Activated T-helper 1 cell treated with anti-CD3 and anti-CD28 coated beads, Interleukin-12 subunit alpha, Interleukin-12 subunit beta, Interleukin-2, Interleukin-4 antibody, amounts not matched to agents 30 ng/mL and 10 ng/mL and 1 ng/mL, durations not matched to agents 14 hours and 24 hours and 36 hours (primary cell): ENCODE data around the gene IER3. TPM values are rescaled to one million over a fixed set of nuclear protein-coding genes. Genes with fewer than 3 reads are reported as not detected.
"Not testable (repeated sequence)": the region's sequence is repeated elsewhere in the genome, so short reads cannot be mapped to it uniquely, and the experiment has no call there.

ENCODE experiments used
- DNase-seq: peaks from one replicate; pipeline ENCODE4 v3.0.0; 2021; ENCODE audit warnings: low spot score
- H3K27ac Mint-ChIP-seq: one replicate; pipeline ENCODE4 v1.8.0; 2021; ENCODE audit warnings: mild to moderate bottlenecking, mixed read lengths
- H3K27me3 Mint-ChIP-seq: one replicate; pipeline ENCODE4 v1.8.0; 2022; ENCODE audit warnings: mild to moderate bottlenecking, moderate library complexity, mixed read lengths; ENCODE audit not compliant: insufficient read depth
- H3K36me3 Mint-ChIP-seq: one replicate; pipeline ENCODE4 v1.8.0; 2021; ENCODE audit warnings: low read depth, mixed read lengths
- H3K4me1 Mint-ChIP-seq: one replicate; pipeline ENCODE4 v1.8.0; 2021; ENCODE audit warnings: low read depth, mixed read lengths
- H3K4me3 Mint-ChIP-seq: one replicate; pipeline ENCODE4 v1.8.0; 2021; ENCODE audit warnings: mild to moderate bottlenecking, moderate library complexity, mixed read lengths
- H3K9me3 Mint-ChIP-seq: one replicate; pipeline ENCODE4 v1.8.0; 2021; ENCODE audit warnings: mixed read lengths
- intact Hi-C: fragments of 100-400 bp; cut with micrococcal nuclease; formaldehyde crosslinking; loops from one replicate; pipeline ENCODE4 v1.15.1; 2024
- total RNA-seq: library from RNA; stranded (reverse); gene quantifications from 2 replicates; pipeline ENCODE4 v1.2.3, GENCODE V29; 2022

IER3 gene
- total RNA-seq, 1 donor from 2014 or later: 578 TPM

DNA sequence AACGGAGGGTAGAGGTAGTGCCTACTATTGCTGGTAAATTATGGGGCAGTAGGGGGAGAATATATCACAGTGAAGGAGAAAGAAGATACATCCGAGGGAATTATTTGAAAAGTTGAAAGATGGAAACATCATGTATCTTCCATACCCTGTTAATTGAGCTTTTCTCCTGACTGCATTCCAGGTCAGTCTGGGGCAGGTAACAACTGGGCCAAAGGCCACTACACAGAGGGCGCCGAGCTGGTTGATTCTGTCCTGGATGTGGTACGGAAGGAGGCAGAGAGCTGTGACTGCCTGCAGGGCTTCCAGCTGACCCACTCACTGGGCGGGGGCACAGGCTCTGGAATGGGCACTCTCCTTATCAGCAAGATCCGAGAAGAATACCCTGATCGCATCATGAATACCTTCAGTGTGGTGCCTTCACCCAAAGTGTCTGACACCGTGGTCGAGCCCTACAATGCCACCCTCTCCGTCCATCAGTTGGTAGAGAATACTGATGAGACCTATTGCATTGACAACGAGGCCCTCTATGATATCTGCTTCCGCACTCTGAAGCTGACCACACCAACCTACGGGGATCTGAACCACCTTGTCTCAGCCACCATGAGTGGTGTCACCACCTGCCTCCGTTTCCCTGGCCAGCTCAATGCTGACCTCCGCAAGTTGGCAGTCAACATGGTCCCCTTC, 21.0 kb downstream of the IER3 start:
- H3K27me3 Mint-ChIP-seq: not testable (repeated sequence)
- peaks cover 50% of the 10 kb centered on the region for H3K4me1 Mint-ChIP-seq
- peak overlapping the region; percentile 95 for H3K4me3 Mint-ChIP-seq

DNA sequence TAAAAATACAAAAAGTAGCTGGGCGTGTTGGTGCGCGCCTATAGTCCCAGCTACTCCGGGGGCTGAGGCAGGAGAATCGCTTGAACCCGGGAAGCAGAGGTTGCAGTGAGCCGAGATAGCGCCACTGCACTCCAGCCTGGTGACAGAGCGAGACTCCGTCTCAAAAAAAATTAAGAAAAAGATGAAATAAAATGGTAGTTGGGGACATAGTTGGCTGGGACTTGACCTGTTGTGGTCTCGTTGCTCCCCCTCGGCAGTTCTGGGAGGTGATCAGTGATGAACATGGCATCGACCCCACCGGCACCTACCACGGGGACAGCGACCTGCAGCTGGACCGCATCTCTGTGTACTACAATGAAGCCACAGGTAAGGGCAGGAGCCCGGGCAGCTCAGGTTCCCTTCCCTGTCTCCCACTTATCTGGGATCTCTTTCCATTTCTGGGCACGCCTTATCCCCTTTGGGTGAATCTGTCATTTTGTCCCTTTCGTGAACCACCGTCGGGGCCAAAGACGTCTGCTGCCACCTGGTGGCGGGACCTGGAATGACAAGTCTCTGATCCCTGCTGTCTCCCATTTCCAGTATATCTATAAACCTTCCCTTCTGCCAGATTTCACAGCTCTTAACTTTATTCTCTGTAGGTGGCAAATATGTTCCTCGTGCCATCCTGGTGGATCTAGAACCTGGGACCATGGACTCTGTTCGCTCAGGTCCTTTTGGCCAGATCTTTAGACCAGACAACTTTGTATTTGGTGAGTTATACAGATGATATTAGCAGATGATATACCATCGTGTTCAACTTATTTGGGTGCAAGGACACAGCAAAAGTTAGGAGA, 21.9 kb downstream of the IER3 start:
- intact Hi-C loops: loop anchor here (1.0 kb wide), 2 partner anchors 9 to 43 kb away; no protein-coding TSS in a partner anchor
- H3K27me3 Mint-ChIP-seq: no peaks in the 10 kb centered on the region

More for the DNA sequence above, 21.0 kb downstream of the IER3 start:
- intact Hi-C loops, H3K9me3 Mint-ChIP-seq, DNase-seq: not testable (repeated sequence)
- Mint-ChIP-seq H3K36me3 (peaks cover 61% of the 10 kb centered on the region), H3K27ac (peak overlapping the region; percentile 83)

DNA sequence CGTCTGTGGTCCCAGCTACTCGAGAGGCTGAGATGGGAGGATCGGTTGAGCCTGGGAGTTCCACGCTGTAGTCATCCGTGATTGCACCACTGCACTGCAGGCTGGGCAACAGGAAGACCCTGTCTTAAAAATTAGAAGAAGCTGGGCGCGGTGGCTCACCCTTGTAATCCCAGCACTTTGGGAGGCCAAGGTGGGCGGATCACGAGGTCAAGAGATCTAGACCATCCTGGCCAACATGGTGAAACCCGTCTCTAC, 22.4 kb downstream of the IER3 start:
- DNase-seq, H3K9me3 Mint-ChIP-seq, H3K27me3 Mint-ChIP-seq: not testable (repeated sequence)
- peaks cover 53% of the 10 kb centered on the region for H3K36me3 Mint-ChIP-seq
- H3K27ac Mint-ChIP-seq: peak overlapping the region; percentile 83
- H3K4me1 Mint-ChIP-seq: peaks cover 55% of the 10 kb centered on the region
- intact Hi-C loops: loop anchor here (1.0 kb wide), 2 partner anchors 9 to 43 kb away; no protein-coding TSS in a partner anchor
- peak overlapping the region; percentile 95 for H3K4me3 Mint-ChIP-seq

More for the DNA sequence above, 21.9 kb downstream of the IER3 start:
- Mint-ChIP-seq H3K4me3 (peak overlapping the region; percentile 95), H3K4me1 (peaks cover 53% of the 10 kb centered on the region), H3K36me3 (peaks cover 56% of the 10 kb centered on the region), H3K27ac (peak overlapping the region; percentile 83), H3K9me3 (no peaks in the 10 kb centered on the region)
- DNase-seq: peak; percentile 77

DNA sequence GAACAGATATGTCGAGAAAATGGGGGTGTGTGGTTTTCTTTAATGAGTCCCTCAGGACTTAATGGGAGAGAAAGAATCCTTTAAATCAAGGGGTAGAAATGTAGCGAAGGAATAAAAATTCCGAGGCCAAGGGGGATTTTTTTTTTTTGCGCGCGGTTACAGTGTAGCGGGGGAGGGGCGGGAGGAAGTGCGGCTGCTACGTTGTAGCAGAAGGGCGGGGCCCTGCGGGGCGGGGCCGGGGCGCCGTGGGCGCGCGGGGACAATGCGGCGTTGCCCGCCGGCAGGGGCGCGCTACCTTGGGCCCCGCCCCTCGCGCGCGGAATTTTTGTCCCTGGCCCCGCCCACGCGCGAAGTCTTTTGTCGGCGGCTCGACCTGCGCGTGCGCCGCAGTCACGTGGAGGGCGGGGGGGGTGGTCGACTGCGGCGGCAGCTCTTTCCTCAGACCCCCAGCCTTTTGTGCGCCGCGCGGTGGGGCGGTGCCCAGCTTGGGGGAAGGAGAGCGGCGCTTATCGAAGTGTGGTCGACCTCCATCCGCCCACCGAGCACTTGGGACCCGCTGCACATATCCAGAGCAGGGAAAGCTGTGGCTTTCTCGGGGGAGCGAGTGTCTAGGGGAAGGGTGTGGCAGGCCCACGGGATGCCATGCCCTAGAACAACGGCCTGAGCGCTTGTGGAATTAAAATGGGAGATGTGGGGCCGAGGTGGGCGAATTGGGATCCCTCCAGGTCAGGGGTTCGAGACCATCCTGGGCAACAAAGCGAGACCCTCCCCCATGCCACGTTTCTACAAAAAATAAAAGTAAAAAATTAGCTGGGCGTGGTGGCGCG, 22.9 kb downstream of the IER3 start:
- Mint-ChIP-seq H3K9me3 (no peaks in the 10 kb centered on the region), H3K27me3 (no peaks in the 10 kb centered on the region), H3K36me3 (peaks cover 53% of the 10 kb centered on the region), H3K4me3 (peak overlapping the region; percentile 95), H3K4me1 (peaks cover 58% of the 10 kb centered on the region), H3K27ac (peak overlapping the region; percentile 83)
- DNase-seq: peak; percentile 93
- intact Hi-C loops: loop anchor here (1.0 to 2.0 kb wide), 6 partner anchors 10 to 150 kb away; partner anchors contain the start of genes ABCF1, C6orf136 and FLOT1

DNA sequence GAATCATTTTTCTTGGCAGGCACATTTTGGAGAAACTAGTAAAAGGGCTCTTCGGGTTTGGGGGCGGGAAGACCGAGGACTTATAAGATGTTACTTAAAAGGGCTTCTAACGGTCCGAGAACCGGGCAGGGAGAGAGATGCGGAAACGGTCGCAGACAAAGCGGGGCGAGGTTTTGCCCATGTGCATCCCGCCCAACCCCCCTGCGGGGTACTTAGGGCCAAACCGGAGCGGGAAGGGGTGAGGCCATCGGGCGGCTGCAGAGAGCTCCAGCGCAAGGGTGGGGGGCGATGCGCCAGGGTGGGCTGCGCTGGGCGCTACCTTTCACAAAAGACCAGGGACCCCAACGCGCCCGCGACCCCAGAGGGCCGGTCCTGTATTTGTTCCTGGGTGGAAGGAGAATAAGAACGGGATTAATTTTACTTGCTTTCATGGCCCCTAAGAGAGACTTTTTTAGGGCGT, 23.6 kb downstream of the IER3 start:
- Mint-ChIP-seq H3K36me3 (peaks cover 53% of the 10 kb centered on the region), H3K9me3 (no peaks in the 10 kb centered on the region), H3K27me3 (no peaks in the 10 kb centered on the region), H3K4me1 (peaks cover 62% of the 10 kb centered on the region), H3K27ac (peak overlapping the region; percentile 83), H3K4me3 (peak overlapping the region; percentile 95)
- intact Hi-C loops: loop anchor here (1.0 to 2.0 kb wide), 4 partner anchors 16 to 149 kb away; partner anchors contain the start of genes ABCF1, C6orf136 and FLOT1
- DNase-seq: peak; percentile 55

DNA sequence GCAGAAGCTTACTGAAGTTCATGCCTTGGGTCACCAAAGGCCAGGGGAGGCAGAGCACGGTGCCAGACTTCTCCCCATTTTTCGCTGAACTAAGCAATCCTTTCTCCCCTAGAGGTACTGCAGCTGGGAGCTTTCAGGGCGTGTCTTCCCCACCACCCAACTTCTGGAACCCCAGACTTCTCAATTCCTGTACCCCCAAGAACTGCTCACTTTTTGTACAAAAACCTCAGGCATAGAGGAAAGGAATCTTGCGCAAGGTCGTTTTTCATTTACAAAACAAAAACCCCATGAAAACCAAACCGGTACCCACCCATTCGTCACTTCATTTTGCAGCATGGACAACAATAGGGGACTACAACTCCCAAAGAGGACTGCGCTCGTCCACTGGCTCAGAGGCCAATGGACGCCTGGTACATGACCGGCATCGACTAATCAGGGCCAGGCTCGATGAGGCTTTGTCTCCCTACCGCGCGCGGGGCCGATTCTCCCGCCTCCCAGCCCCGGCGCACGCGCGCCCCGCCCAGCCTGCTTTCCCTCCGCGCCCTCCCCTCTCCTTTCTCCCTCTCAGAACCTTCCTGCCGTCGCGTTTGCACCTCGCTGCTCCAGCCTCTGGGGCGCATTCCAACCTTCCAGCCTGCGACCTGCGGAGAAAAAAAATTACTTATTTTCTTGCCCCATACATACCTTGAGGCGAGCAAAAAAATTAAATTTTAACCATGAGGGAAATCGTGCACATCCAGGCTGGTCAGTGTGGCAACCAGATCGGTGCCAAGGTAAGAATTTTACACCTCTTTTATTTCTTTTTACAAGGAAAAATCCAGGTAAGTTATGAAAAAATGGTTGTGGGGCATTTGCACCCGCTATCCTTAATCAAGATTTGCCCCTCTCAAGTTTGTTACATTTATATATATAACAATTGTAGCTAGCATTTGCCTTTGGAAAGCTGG, 24.3 kb downstream of the IER3 start, which contains the start of gene TUBB:
TUBB (plus strand) TSS at position 562 of the 947 bp plus-strand sequence; CDS start at position 717, 155 bp downstream.
- intact Hi-C loops: loop anchor here (2.0 to 10.0 kb wide), 3 partner anchors 17 to 795 kb away; no protein-coding TSS in a partner anchor
- DNase-seq: peak; percentile 95
- Mint-ChIP-seq H3K4me1 (peaks cover 59% of the 10 kb centered on the region), H3K27ac (peak within 1 kb of the TSS; percentile 83), H3K27me3 (no peaks in the 10 kb centered on the region), H3K9me3 (no peaks in the 10 kb centered on the region), H3K4me3 (peak within 1 kb of the TSS; percentile 95), H3K36me3 (peaks cover 54% of the 10 kb centered on the region)

DNA sequence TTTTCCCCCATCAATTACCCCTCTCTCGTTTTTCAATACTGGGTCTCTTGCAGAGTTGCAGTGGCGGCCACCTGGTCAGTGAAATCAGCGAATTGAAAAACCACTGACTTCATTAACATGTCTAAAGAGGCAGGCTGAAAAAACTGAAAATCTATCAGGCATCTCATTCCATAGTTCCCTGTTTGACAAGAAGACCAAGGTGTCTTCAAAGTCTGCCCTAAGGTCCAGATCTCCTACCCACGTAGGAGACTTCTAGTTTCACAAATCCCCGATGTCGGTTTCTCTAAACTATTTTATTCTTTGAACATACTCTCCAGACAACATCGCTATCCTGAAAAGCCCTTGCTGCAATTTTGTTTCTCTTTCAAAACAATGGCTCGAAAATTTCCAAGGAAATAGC, 25.0 kb downstream of the IER3 start:
- intact Hi-C loops: loop anchor here (10.0 kb wide), 2 partner anchors 475 to 795 kb away; no protein-coding TSS in a partner anchor
- DNase-seq: no peak
- Mint-ChIP-seq H3K9me3 (no peaks in the 10 kb centered on the region), H3K36me3 (peaks cover 55% of the 10 kb centered on the region), H3K27ac (peak overlapping the region; percentile 83), H3K4me3 (peak overlapping the region; percentile 95), H3K27me3 (no peaks in the 10 kb centered on the region), H3K4me1 (peaks cover 58% of the 10 kb centered on the region)

DNA sequence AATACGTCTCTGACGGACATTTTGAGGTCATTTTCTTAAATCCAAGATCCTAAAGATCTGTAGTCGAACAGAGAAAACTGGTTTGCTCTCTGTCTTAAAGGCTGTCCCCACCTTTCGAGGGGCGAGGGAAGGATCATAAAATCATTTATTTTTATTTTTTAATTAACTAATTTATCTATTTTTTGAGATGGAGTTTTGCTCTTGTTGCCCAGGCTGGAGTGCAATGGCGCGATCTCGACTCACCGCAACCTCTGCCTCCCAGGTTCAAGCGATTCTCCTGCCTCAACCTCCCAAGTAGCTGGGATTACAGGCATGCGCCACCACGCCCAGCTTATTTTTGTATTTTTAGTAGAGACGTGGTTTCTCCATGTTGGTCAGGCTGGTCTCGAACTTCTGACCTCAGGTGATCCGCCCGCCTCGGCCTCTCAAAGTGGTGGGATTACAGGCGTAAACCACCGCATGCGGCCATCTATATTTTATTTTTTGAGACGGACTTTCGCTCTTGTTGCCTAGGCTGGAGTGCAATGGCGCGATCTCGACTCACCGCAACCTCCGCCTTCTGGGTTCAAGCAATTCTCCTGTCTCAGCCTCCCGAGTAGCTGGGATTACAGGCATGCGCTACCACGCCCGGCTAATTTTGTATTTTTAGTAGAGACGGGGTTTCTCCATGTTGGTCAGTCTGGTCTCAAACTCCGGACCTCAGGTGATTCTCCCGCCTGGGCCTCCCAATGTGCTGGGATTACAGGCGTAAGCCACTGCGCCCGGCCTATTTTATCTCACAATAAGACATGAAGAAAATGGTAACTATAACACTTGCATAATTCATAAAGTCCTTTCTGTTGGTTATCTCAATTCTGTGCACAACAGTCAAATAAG, 26.3 kb downstream of the IER3 start:
- H3K27me3 Mint-ChIP-seq, H3K9me3 Mint-ChIP-seq, DNase-seq: not testable (repeated sequence)
- intact Hi-C loops: loop anchor here (1.0 to 10.0 kb wide), 13 partner anchors 24 to 934 kb away; partner anchors contain the start of genes ATAT1, BAG6, C6orf136 and DHX16
- peak overlapping the region; percentile 99 for H3K27ac Mint-ChIP-seq
- H3K4me3 Mint-ChIP-seq: peak overlapping the region; percentile 95
- peaks cover 50% of the 10 kb centered on the region for H3K4me1 Mint-ChIP-seq
- H3K36me3 Mint-ChIP-seq: peaks cover 51% of the 10 kb centered on the region

DNA sequence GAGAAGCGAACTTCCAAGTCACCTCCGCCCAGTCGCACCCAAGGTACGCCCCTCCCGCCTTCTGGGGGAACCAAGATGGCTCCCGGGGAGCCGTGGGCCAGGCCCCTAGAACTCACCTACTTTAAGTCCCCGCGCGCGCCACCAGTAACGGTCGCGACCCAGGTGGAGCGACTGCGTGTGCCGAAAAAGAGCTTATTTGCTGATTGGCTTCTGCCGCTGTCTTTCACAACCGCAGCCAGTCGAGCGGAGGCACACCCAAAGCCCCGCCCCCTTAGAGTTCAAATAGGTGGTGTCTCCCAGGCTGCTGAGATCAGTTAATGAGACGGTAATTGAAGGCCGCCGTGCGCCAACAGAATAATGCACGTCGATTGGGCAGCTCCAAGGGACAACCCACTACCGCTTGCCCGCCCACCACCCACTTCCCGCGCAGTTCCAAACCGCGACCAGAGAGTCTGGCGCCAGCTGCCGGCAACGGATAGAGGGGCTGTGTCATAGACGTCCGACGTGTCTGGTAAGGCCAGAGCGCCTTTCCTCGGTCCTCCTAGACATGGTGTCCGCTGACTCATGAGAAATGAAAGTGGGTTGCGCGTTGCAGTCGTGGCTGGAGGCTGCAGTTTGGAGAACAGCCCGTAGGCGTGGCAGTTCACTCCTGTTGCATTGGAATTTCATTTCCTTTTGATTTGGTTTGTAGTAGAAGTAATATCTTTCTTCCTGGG, 27.1 kb downstream of the IER3 start, which contains the start of gene MDC1:
MDC1 (minus strand) TSS at position 153 of the 716 bp plus-strand sequence. CDS start 2,106 bp downstream, outside the sequence.
- peaks cover 51% of the 10 kb centered on the region for H3K36me3 Mint-ChIP-seq
- intact Hi-C loops: loop anchor here (1.0 to 10.0 kb wide), 13 partner anchors 25 to 935 kb away; partner anchors contain the start of genes ATAT1, BAG6, C6orf136 and DHX16
- H3K4me3 Mint-ChIP-seq: peak within 1 kb of the TSS; percentile 91
- DNase-seq: peak; percentile 99
- peaks cover 51% of the 10 kb centered on the region for H3K4me1 Mint-ChIP-seq
- H3K27ac Mint-ChIP-seq: peak within 1 kb of the TSS; percentile 99
- H3K9me3 Mint-ChIP-seq: no peaks in the 10 kb centered on the region
- no peaks in the 10 kb centered on the region for H3K27me3 Mint-ChIP-seq

DNA sequence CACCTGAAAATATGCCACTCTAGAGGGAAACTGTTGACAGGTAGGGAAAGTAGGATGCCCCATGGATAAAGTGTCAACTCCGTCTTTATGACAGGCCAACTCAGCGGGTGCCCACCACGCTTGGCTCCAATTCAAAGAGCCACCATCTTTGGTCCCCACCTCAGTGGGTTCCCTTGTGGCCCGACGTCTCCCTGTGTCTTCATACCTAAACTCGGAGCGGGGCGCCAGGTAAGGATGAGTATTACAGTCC, 27.5 kb downstream of the IER3 start:
- peak overlapping the region; percentile 91 for H3K4me3 Mint-ChIP-seq
- H3K4me1 Mint-ChIP-seq: peaks cover 56% of the 10 kb centered on the region
- peaks cover 50% of the 10 kb centered on the region for H3K36me3 Mint-ChIP-seq
- H3K27me3 Mint-ChIP-seq: no peaks in the 10 kb centered on the region
- peak overlapping the region; percentile 99 for H3K27ac Mint-ChIP-seq
- intact Hi-C loops: loop anchor here (1.0 to 10.0 kb wide), 13 partner anchors 25 to 935 kb away; partner anchors contain the start of genes ATAT1, BAG6, C6orf136 and DHX16
- DNase-seq: no peak
- no peaks in the 10 kb centered on the region for H3K9me3 Mint-ChIP-seq
